Measurements from ENCODE around the gene IDS. TPM values are rescaled to one million over a fixed set of nuclear protein-coding genes. Genes with fewer than 3 reads are reported as not detected.

IDS gene
- total RNA-seq, 2 donors from 2014 or later, result 91.1 to 93.1 TPM

- H3K9me3 ChIP-seq, result no peaks in the 10 kb centered on the region
- H3K27me3 ChIP-seq, result no peaks in the 10 kb centered on the region
- H3K36me3 ChIP-seq, result peaks cover 41% of the 10 kb centered on the region
- H3K27ac ChIP-seq, result no peak overlapping the region
- peak; percentile 40 for DNase-seq (ENCODE audit: low spot score)
- TF ChIP-seq CTCF (IDR thresholded peaks at IDR 0.05), result no peak
- H3K4me3 ChIP-seq, result no peak overlapping the region
- peaks cover 0 to 4% of the 10 kb centered on the region in 2 donors for H3K4me1 ChIP-seq
These were observed 7.5 kb downstream of the IDS start for GRCh38 chrX:149497626-149498025.

GRCh38 chrX:149497054-149497453 is 8.1 kb downstream of the IDS start:
- Histone ChIP-seq H3K4me1 (peaks cover 0 to 4% of the 10 kb centered on the region in 2 donors), H3K27ac (no peak overlapping the region), H3K27me3 (no peaks in the 10 kb centered on the region), H3K36me3 (peaks cover 41% of the 10 kb centered on the region), H3K9me3 (no peaks in the 10 kb centered on the region), H3K4me3 (no peak overlapping the region)
- no peak for DNase-seq (ENCODE audit: low spot score)
- TF ChIP-seq CTCF (IDR thresholded peaks at IDR 0.05), result no peak

GRCh38 chrX:149495573-149496071 is 9.5 kb downstream of the IDS start:
- TF ChIP-seq CTCF (IDR thresholded peaks at IDR 0.05), result no peak
- Histone ChIP-seq H3K9me3 (no peaks in the 10 kb centered on the region), H3K4me1 (peaks cover 0 to 4% of the 10 kb centered on the region in 2 donors), H3K36me3 (peaks cover 41% of the 10 kb centered on the region), H3K27me3 (no peaks in the 10 kb centered on the region), H3K4me3 (no peak overlapping the region), H3K27ac (peak overlapping the region in 1 of 2 donors; percentile 73)
- peak; percentile 60 for DNase-seq (ENCODE audit: low spot score)

GRCh38 chrX:149494844-149495565 is 10.1 kb downstream of the IDS start:
- no peak for TF ChIP-seq CTCF (IDR thresholded peaks at IDR 0.05)
- Histone ChIP-seq H3K27me3 (no peaks in the 10 kb centered on the region), H3K4me1 (peaks cover 0 to 4% of the 10 kb centered on the region in 2 donors), H3K9me3 (no peaks in the 10 kb centered on the region), H3K27ac (peak overlapping the region in 1 of 2 donors; percentile 73), H3K4me3 (no peak overlapping the region), H3K36me3 (peaks cover 41% of the 10 kb centered on the region)
- DNase-seq (ENCODE audit: low spot score), result peak; percentile 50

- DNase-seq (ENCODE audit: low spot score), result no peak
- Histone ChIP-seq H3K9me3 (no peaks in the 10 kb centered on the region), H3K4me1 (peaks cover 0 to 4% of the 10 kb centered on the region in 2 donors), H3K4me3 (no peak overlapping the region), H3K27ac (peak overlapping the region; percentile 54 to 73), H3K36me3 (peaks cover 41% of the 10 kb centered on the region), H3K27me3 (no peaks in the 10 kb centered on the region)
- TF ChIP-seq CTCF (IDR thresholded peaks at IDR 0.05), result peak in 1 of 2 donors; percentile 25
These were observed 11.2 kb downstream of the IDS start for GRCh38 chrX:149493567-149494562.

All from right atrium auricular region (tissue), 2 donors.